CD4-positive, alpha-beta T cell treated with Interleukin-10 for 1 hour (primary cell): Measurements from ENCODE around the gene IFNGR2.
"Not testable (repeated sequence)": the region's sequence is repeated elsewhere in the genome, so short reads cannot be mapped to it uniquely, and the experiment has no call there.

Experiments used
- DNase-seq: peaks from one replicate; pipeline ENCODE4 v3.0.0-alpha.2; 2020

The IFNGR2 gene

GRCh38 chr21:33446620-33447019 is 43.4 kb downstream of the IFNGR2 start:
- not testable (repeated sequence) for DNase-seq

- no peak for DNase-seq
These were observed 46.4 kb downstream of the IFNGR2 start for GRCh38 chr21:33449616-33450015.

GRCh38 chr21:33451634-33452071 is 48.4 kb downstream of the IFNGR2 start:
- no peak for DNase-seq

- no peak for DNase-seq
These were observed 49.1 kb downstream of the IFNGR2 start for GRCh38 chr21:33452362-33452761.

- no peak for DNase-seq
These were observed 52.7 kb downstream of the IFNGR2 start for GRCh38 chr21:33455686-33456446.

GRCh38 chr21:33458861-33459260 is 55.6 kb downstream of the IFNGR2 start:
- no peak for DNase-seq

- DNase-seq, result no peak
These were observed 58.5 kb downstream of the IFNGR2 start for GRCh38 chr21:33461538-33462250.

- not testable (repeated sequence) for DNase-seq
These were observed 66.0 kb downstream of the IFNGR2 start for GRCh38 chr21:33469183-33469582.

- DNase-seq, result no peak
These were observed 67.5 kb downstream of the IFNGR2 start for GRCh38 chr21:33470701-33471100.

GRCh38 chr21:33473344-33473743 is 70.1 kb downstream of the IFNGR2 start:
- DNase-seq, result no peak

- DNase-seq, result no peak
These were observed 73.9 kb downstream of the IFNGR2 start for GRCh38 chr21:33477066-33477465.

GRCh38 chr21:33478182-33478581 is 75.0 kb downstream of the IFNGR2 start:
- no peak for DNase-seq

GRCh38 chr21:33478935-33479678 is 75.9 kb downstream of the IFNGR2 start:
- DNase-seq, result peak; percentile 49

- DNase-seq, result peak; percentile 96
These were observed 76.7 kb downstream of the IFNGR2 start, which contains the start of gene TMEM50B for GRCh38 chr21:33479679-33480480. Gene TMEM50B (minus strand): TSS chr21:33479974. CDS start chr21:33468885, 11,089 bp downstream.

- no peak for DNase-seq
These were observed 77.4 kb downstream of the IFNGR2 start for GRCh38 chr21:33480481-33481103.

GRCh38 chr21:33481314-33481943 is 78.2 kb downstream of the IFNGR2 start:
- DNase-seq, result no peak
